Karpas-422 (cell line): ENCODE measurements around the gene NEUROG3. TPM values are rescaled to one million over a fixed set of nuclear protein-coding genes. Genes with fewer than 3 reads are reported as not detected.

Experiments used
- DNase-seq: peaks from one replicate; pipeline ENCODE4 v3.0.0-alpha.2; 2015
- H2AFZ ChIP-seq: fragments of 200-600 bp; sonication (generic); 2 replicates; pipeline ENCODE4 v1.6.1; 2014; ENCODE audit warnings: antibody characterized with exemption, low read length, mixed read lengths
- H3K27ac ChIP-seq: fragments of 200-600 bp; sonication (generic); 2 replicates; pipeline ENCODE4 v1.5.1; 2014; ENCODE audit warnings: mild to moderate bottlenecking, low read length, moderate library complexity
- H3K27me3 ChIP-seq: fragments of 200-600 bp; sonication (generic); 2 replicates; pipeline ENCODE4 v1.6.1; 2014; ENCODE audit warnings: low read length, mixed read lengths
- H3K36me3 ChIP-seq: fragments of 200-600 bp; sonication (generic); 2 replicates; pipeline ENCODE4 v1.6.1; 2014; ENCODE audit warnings: low read length, mixed read lengths; ENCODE audit not compliant: insufficient read depth
- H3K4me1 ChIP-seq: fragments of 200-600 bp; sonication (generic); 2 replicates; pipeline ENCODE4 v1.6.1; 2014; ENCODE audit warnings: mild to moderate bottlenecking, low read length, mixed read lengths
- H3K4me2 ChIP-seq: fragments of 200-600 bp; sonication (generic); 2 replicates; pipeline ENCODE4 v1.6.1; 2014; ENCODE audit warnings: low read length, low read depth, mild to moderate bottlenecking; ENCODE audit not compliant: poor library complexity, severe bottlenecking
- H3K4me3 ChIP-seq: fragments of 200-600 bp; sonication (generic); 2 replicates; pipeline ENCODE4 v1.5.1; 2014; ENCODE audit warnings: mild to moderate bottlenecking, antibody characterized with exemption, low read length, mixed read lengths
- H3K79me2 ChIP-seq: fragments of 200-600 bp; sonication (generic); 2 replicates; pipeline ENCODE4 v1.6.1; 2014; ENCODE audit warnings: mild to moderate bottlenecking, low read length, mixed read lengths
- H3K9ac ChIP-seq: fragments of 200-600 bp; sonication (generic); 2 replicates; pipeline ENCODE4 v1.6.0; 2014; ENCODE audit warnings: low read length
- H3K9me2 ChIP-seq: fragments of 200-600 bp; sonication (generic), shearing (Covaris generic); replicated peaks from 2 replicates; pipeline ENCODE4 v1.6.0; 2014; ENCODE audit warnings: mild to moderate bottlenecking, low read length, moderate library complexity; ENCODE audit not compliant: insufficient read depth
- H3K9me3 ChIP-seq: fragments of 300-700, 200-600 bp; sonication (generic); 2 replicates; pipeline ENCODE4 v1.6.1; 2014; ENCODE audit warnings: low read length, mixed read lengths
- H4K20me1 ChIP-seq: fragments of 200-600 bp; sonication (generic); 2 replicates; pipeline ENCODE4 v1.6.1; 2014; ENCODE audit warnings: mild to moderate bottlenecking, antibody characterized with exemption, low read length, low read depth; ENCODE audit not compliant: insufficient read depth
- total RNA-seq: library from RNA; depleted of rRNA; stranded (reverse); fragments of >200 nt; shearing (Covaris generic); gene quantifications from 2 replicates; pipeline ENCODE4 v1.2.3, GENCODE V29; 2014; ENCODE audit warnings: low replicate concordance; rRNA removed

The NEUROG3 gene
- not detected in 2 replicates for total RNA-seq

- H3K79me2 ChIP-seq = no peaks in the 10 kb centered on the region
Measured at GRCh38 chr10:69573056-69573806, at the start of gene NEUROG3. NEUROG3 (minus strand) TSS chr10:69573422; CDS start chr10:69573043, 379 bp downstream.

GRCh38 chr10:69620625-69621024 lies 47.4 kb upstream of the NEUROG3 start:
- Histone ChIP-seq H4K20me1 (no peaks in the 10 kb centered on the region), H3K27me3 (no peaks in the 10 kb centered on the region), H3K36me3 (no peaks in the 10 kb centered on the region), H3K27ac (no peak overlapping the region), H3K9me2 (no peaks in the 10 kb centered on the region), H3K79me2 (no peaks in the 10 kb centered on the region), H3K9ac (no peak overlapping the region), H3K4me2 (no peak overlapping the region), H3K4me1 (no peaks in the 10 kb centered on the region), H3K9me3 (no peaks in the 10 kb centered on the region), H2AFZ (no peak overlapping the region), H3K4me3 (no peak overlapping the region)
- DNase-seq = no peak

More at GRCh38 chr10:69573056-69573806, at the start of gene NEUROG3:
- H2AFZ ChIP-seq = no peak within 1 kb of the TSS
- H3K36me3 ChIP-seq = no peaks in the 10 kb centered on the region
- no peaks in the 10 kb centered on the region for H3K9me3 ChIP-seq
- no peak within 1 kb of the TSS for H3K9ac ChIP-seq
- no peaks in the 10 kb centered on the region for H4K20me1 ChIP-seq
- H3K27ac ChIP-seq = no peak within 1 kb of the TSS
- H3K4me2 ChIP-seq = no peak within 1 kb of the TSS
- H3K4me3 ChIP-seq = no peak within 1 kb of the TSS
- no peaks in the 10 kb centered on the region for H3K9me2 ChIP-seq
- DNase-seq = no peak
- no peaks in the 10 kb centered on the region for H3K4me1 ChIP-seq
- H3K27me3 ChIP-seq = no peaks in the 10 kb centered on the region

- H3K27ac ChIP-seq = no peak overlapping the region
- H3K4me3 ChIP-seq = no peak overlapping the region
- H3K9ac ChIP-seq = no peak overlapping the region
- no peak for DNase-seq
- H3K79me2 ChIP-seq = no peaks in the 10 kb centered on the region
- no peak overlapping the region for H3K4me2 ChIP-seq
- peaks cover 1% of the 10 kb centered on the region; the same call in 1 of the 2 replicates for H3K4me1 ChIP-seq
- H3K9me2 ChIP-seq = no peaks in the 10 kb centered on the region
- no peak overlapping the region for H2AFZ ChIP-seq
- H3K36me3 ChIP-seq = no peaks in the 10 kb centered on the region
- H4K20me1 ChIP-seq = no peaks in the 10 kb centered on the region
- no peaks in the 10 kb centered on the region for H3K9me3 ChIP-seq
- H3K27me3 ChIP-seq = no peaks in the 10 kb centered on the region
Measured at GRCh38 chr10:69619626-69620025, 46.4 kb upstream of the NEUROG3 start.

GRCh38 chr10:69618746-69619145 lies 45.5 kb upstream of the NEUROG3 start:
- no peaks in the 10 kb centered on the region for H3K79me2 ChIP-seq
- H2AFZ ChIP-seq = no peak overlapping the region
- H3K4me2 ChIP-seq = no peak overlapping the region
- H4K20me1 ChIP-seq = no peaks in the 10 kb centered on the region
- no peak overlapping the region for H3K9ac ChIP-seq
- H3K9me2 ChIP-seq = no peaks in the 10 kb centered on the region
- H3K36me3 ChIP-seq = no peaks in the 10 kb centered on the region
- no peaks in the 10 kb centered on the region for H3K9me3 ChIP-seq
- no peak overlapping the region for H3K27ac ChIP-seq
- no peak for DNase-seq
- H3K4me3 ChIP-seq = no peak overlapping the region
- peaks cover 10% of the 10 kb centered on the region for H3K4me1 ChIP-seq
- no peaks in the 10 kb centered on the region for H3K27me3 ChIP-seq

- Histone ChIP-seq H3K4me3 (no peak overlapping the region), H3K4me1 (peaks cover 10% of the 10 kb centered on the region), H3K27ac (no peak overlapping the region), H3K9me2 (no peaks in the 10 kb centered on the region), H3K79me2 (no peaks in the 10 kb centered on the region), H4K20me1 (no peaks in the 10 kb centered on the region), H3K9ac (no peak overlapping the region), H3K9me3 (no peaks in the 10 kb centered on the region), H3K4me2 (no peak overlapping the region), H3K36me3 (no peaks in the 10 kb centered on the region), H3K27me3 (no peaks in the 10 kb centered on the region), H2AFZ (no peak overlapping the region)
- no peak for DNase-seq
Measured at GRCh38 chr10:69616358-69616757, 43.1 kb upstream of the NEUROG3 start.

GRCh38 chr10:69614130-69614529 lies 40.9 kb upstream of the NEUROG3 start:
- Histone ChIP-seq H3K79me2 (no peaks in the 10 kb centered on the region), H3K4me2 (no peak overlapping the region), H3K27ac (no peak overlapping the region), H3K9me2 (no peaks in the 10 kb centered on the region), H3K4me1 (peaks cover 10% of the 10 kb centered on the region), H4K20me1 (no peaks in the 10 kb centered on the region), H3K4me3 (no peak overlapping the region), H3K9me3 (peaks cover 1% of the 10 kb centered on the region; the same call in 1 of the 2 replicates), H3K9ac (no peak overlapping the region), H3K27me3 (no peaks in the 10 kb centered on the region), H2AFZ (no peak overlapping the region), H3K36me3 (no peaks in the 10 kb centered on the region)
- DNase-seq = peak; percentile 46

GRCh38 chr10:69612760-69613159 lies 39.5 kb upstream of the NEUROG3 start:
- no peak overlapping the region for H3K9ac ChIP-seq
- no peak overlapping the region for H3K27ac ChIP-seq
- no peaks in the 10 kb centered on the region for H3K79me2 ChIP-seq
- H3K9me2 ChIP-seq = no peaks in the 10 kb centered on the region
- no peak overlapping the region for H3K4me3 ChIP-seq
- no peak for DNase-seq
- no peaks in the 10 kb centered on the region for H3K27me3 ChIP-seq
- no peak overlapping the region for H2AFZ ChIP-seq
- peaks cover 4% of the 10 kb centered on the region; the same call in 1 of the 2 replicates for H3K9me3 ChIP-seq
- no peaks in the 10 kb centered on the region for H4K20me1 ChIP-seq
- H3K4me2 ChIP-seq = no peak overlapping the region
- H3K36me3 ChIP-seq = no peaks in the 10 kb centered on the region
- peaks cover 10% of the 10 kb centered on the region for H3K4me1 ChIP-seq

GRCh38 chr10:69609077-69609476 lies 35.9 kb upstream of the NEUROG3 start:
- Histone ChIP-seq H3K9me3 (peaks cover 4% of the 10 kb centered on the region; the same call in 1 of the 2 replicates), H3K27me3 (no peaks in the 10 kb centered on the region), H3K4me2 (no peak overlapping the region), H3K4me1 (peaks cover 3% of the 10 kb centered on the region), H3K9me2 (no peaks in the 10 kb centered on the region), H4K20me1 (no peaks in the 10 kb centered on the region), H3K27ac (no peak overlapping the region), H3K4me3 (no peak overlapping the region), H3K36me3 (no peaks in the 10 kb centered on the region), H3K9ac (no peak overlapping the region), H3K79me2 (no peaks in the 10 kb centered on the region), H2AFZ (no peak overlapping the region)
- no peak for DNase-seq
